GM13976 (cell line): Measurements from ENCODE around the gene RHEB.

Experiments
- DNase-seq: peaks from one replicate; pipeline ENCODE4 v3.0.0; 2012; ENCODE audit warnings: low spot score
- CTCF ChIP-seq: IDR thresholded peaks from 2 replicates; pipeline ENCODE4 v1.5.1; 2012; ENCODE audit warnings: borderline replicate concordance, mild to moderate bottlenecking; ENCODE audit not compliant: insufficient read depth; ENCODE audit errors: extremely low read depth, missing control alignments, control extremely low read depth
- in situ Hi-C: fragments of 300-500 bp; cut with MboI; formaldehyde crosslinking; loops from one replicate; pipeline ENCODE4 v1.12.0; 2022; ENCODE audit warnings: low sequenced_read_pairs, mixed read lengths, inconsistent platforms; ENCODE audit not compliant: unreplicated experiment

RHEB gene

GRCh38 chr7:151465169-151465568, 54.5 kb downstream of the RHEB start:
- in situ Hi-C loops: no loop called here
- no peak for TF ChIP-seq CTCF
- no peak for DNase-seq

GRCh38 chr7:151462306-151462779, 57.4 kb downstream of the RHEB start:
- DNase-seq: no peak
- in situ Hi-C loops: no loop called here
- no peak for TF ChIP-seq CTCF

- DNase-seq: no peak
- in situ Hi-C loops: no loop called here
- TF ChIP-seq CTCF: no peak
Observed at GRCh38 chr7:151461942-151462230, 57.8 kb downstream of the RHEB start.

GRCh38 chr7:151461096-151461941, 58.4 kb downstream of the RHEB start:
- no peak for TF ChIP-seq CTCF
- DNase-seq: no peak
- in situ Hi-C loops: no loop called here

GRCh38 chr7:151460474-151460855, 59.2 kb downstream of the RHEB start:
- no peak for TF ChIP-seq CTCF
- in situ Hi-C loops: no loop called here
- no peak for DNase-seq

GRCh38 chr7:151459726-151460473, 59.8 kb downstream of the RHEB start:
- no peak for DNase-seq
- in situ Hi-C loops: no loop called here
- TF ChIP-seq CTCF: no peak
